Stimulated activated CD4-positive, alpha-beta T cell treated with anti-CD3 and anti-CD28 coated beads, TNF-alpha, amount 100 ng/mL, for 1 hour (primary cell): Measurements from ENCODE around the gene PRPF40B.

ENCODE experiments used
- DNase-seq, 3 donors: peaks; one replicate each; pipeline ENCODE4 v3.0.0-alpha.2; 2020; ENCODE audit warnings: low read depth in 3 of 3, low spot score in 1 of 3

The PRPF40B gene

GRCh38 chr12:49680075-49680474 is 56.7 kb downstream of the PRPF40B start:
- DNase-seq, result no peak

- no peak for DNase-seq
Observed at GRCh38 chr12:49683599-49684309, 60.4 kb downstream of the PRPF40B start.

- DNase-seq, result no peak
Observed at GRCh38 chr12:49684310-49684854, 61.0 kb downstream of the PRPF40B start.

GRCh38 chr12:49687941-49688340 is 64.6 kb downstream of the PRPF40B start:
- no peak for DNase-seq

GRCh38 chr12:49689237-49689636 is 65.9 kb downstream of the PRPF40B start:
- no peak for DNase-seq

GRCh38 chr12:49689785-49690184 is 66.4 kb downstream of the PRPF40B start:
- DNase-seq, result no peak

GRCh38 chr12:49692851-49693250 is 69.5 kb downstream of the PRPF40B start:
- no peak for DNase-seq

GRCh38 chr12:49693931-49694444 is 70.6 kb downstream of the PRPF40B start:
- no peak for DNase-seq
